B cell (primary cell): ENCODE results near the gene KLF5.

Source experiments
- CTCF ChIP-seq: fragments of 200-600 bp; IDR thresholded peaks from one replicate; pipeline ENCODE4 v1.8.0; 2022; ENCODE audit warnings: antibody characterized with exemption, mild to moderate bottlenecking
- EZH2 ChIP-seq: IDR thresholded peaks from 2 replicates; pipeline ENCODE4 v1.6.1; 2012; ENCODE audit warnings: borderline replicate concordance, low read depth, mild to moderate bottlenecking, moderate library complexity, low read length; ENCODE audit not compliant: insufficient read depth, poor library complexity, severe bottlenecking

GRCh38 chr13:73061473-73061872, 2.7 kb downstream of the KLF5 start:
- no peak for TF ChIP-seq EZH2
- TF ChIP-seq CTCF = no peak
